Embryonic facial prominence (tissue), 1 donor: ENCODE data around the gene MYH7.

Experiments
- DNase-seq: peaks from one replicate; pipeline ENCODE4 v3.0.0-alpha.2; 2016; ENCODE audit errors: extremely low spot score

MYH7 gene

GRCh38 chr14:23447361-23448350 is 12.2 kb upstream of the MYH7 start:
- DNase-seq = no peak

- DNase-seq = no peak
Measured at GRCh38 chr14:23446291-23446851, 10.9 kb upstream of the MYH7 start.

- no peak for DNase-seq
Measured at GRCh38 chr14:23445773-23446172, 10.3 kb upstream of the MYH7 start.

GRCh38 chr14:23444314-23444713 is 8.9 kb upstream of the MYH7 start:
- no peak for DNase-seq

DNA sequence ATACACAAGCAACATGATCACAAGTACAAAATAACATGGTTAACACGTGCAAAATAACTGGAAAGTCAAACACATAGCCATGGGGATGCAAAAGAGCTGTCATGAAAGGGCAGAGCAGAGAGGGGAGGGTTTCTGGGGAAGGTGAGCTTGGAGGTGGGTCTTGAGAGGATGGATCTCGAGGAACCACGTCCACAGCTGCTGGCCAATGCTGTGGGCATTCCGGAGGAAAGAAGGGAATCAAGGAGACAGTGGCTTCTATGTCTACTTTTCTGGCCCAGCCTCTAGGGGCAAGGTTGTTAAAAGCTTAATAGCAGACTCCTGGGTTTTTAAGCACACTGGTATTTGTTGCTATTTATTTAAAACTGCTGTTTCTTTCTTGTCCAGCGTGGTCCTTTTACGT is 8.4 kb upstream of the MYH7 start:
- no peak for DNase-seq

GRCh38 chr14:23443411-23443812 is 8.0 kb upstream of the MYH7 start:
- DNase-seq = no peak

- no peak for DNase-seq
Measured at GRCh38 chr14:23442721-23443356, 7.4 kb upstream of the MYH7 start.

- DNase-seq = no peak
Measured at GRCh38 chr14:23441076-23441475, 5.6 kb upstream of the MYH7 start.

- DNase-seq = no peak
Measured at GRCh38 chr14:23439107-23439835, 3.8 kb upstream of the MYH7 start.

DNA sequence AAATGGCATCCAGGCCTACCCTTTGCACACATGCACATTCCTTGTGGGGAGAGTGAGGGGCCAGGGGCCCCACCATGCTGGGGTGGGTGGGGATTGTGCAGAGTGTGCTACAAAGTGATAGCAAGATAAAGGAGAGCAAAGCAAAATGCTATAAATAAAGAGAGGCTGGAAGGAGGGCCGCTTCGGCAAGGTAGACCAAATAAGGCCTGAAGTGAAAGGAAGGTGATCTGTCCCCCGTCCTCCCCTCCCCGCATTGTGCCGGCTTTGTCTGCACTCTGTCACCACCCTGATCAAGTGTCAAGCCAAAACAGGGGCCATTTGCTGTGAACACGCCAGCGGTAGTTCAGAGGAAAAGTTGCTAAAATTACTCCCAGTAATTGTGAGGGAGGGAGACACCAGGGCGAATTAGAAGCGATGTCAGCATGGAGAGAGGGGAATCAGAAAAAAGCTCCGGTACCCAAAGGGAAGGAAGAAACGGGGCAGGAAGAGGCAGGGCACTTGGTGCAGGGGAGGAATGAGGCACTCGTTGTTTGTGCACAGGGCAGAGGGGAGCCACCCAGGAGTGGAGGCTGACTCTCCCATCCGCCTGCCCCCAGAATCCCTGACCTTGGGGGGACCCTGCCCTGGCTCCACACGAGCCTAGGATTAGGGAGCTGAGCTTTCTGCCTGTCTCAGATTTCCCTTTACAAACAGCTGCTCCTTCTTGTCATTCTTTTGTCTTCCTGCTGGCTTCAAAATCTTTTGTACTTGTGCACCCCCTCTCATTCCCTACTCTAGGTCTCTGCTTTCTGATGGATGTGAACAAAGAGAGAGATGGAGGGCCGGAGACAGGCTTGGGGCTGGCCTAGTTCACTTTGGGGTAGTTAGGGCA is 2.9 kb upstream of the MYH7 start:
- DNase-seq = peak; percentile 56

DNA sequence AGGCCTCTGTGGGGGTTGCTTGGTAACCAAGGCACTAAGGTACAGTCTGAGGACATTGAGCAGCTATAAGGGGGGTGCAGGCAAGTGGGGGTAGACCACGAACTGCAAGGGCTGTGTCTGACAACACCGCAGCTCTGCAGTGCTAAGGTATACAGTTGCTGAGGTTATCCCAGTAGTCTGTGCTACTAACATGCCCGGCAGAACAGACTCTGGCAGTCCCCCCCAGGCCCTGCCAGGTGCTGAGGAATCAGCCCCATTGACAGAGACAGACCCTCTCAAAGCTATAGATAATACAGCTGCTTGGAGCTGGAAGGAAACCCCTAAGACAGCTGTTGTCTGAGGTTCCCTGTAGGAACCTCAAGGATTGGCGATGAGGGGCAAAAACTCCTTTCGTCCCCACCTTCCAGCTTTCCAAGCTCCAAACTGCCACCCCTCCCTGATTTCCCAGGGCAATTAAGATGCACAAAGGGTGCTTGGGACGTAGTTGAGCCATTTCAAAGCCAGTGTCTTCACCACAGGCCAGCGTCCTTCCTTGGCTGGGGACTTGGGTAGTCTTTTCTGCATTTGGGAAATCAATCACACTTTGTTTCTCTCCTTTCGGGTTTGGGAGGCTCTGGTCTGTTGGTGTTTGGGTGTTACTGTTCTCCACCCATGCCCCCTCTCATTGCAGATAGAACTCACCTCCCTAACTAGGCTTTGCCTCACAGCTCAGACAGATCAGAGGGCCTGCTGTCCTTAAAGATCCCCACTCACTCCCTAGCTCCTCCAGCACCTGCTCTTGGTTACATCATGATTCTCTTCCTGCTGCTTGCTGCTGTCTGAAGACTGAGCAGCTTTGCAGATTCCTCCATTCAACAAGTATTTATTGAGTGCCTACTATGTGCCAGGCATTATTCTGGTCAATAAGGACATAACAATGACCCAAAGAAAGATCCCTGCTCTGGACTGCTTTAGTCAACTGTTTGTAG is 2.0 kb upstream of the MYH7 start:
- DNase-seq = no peak

DNA sequence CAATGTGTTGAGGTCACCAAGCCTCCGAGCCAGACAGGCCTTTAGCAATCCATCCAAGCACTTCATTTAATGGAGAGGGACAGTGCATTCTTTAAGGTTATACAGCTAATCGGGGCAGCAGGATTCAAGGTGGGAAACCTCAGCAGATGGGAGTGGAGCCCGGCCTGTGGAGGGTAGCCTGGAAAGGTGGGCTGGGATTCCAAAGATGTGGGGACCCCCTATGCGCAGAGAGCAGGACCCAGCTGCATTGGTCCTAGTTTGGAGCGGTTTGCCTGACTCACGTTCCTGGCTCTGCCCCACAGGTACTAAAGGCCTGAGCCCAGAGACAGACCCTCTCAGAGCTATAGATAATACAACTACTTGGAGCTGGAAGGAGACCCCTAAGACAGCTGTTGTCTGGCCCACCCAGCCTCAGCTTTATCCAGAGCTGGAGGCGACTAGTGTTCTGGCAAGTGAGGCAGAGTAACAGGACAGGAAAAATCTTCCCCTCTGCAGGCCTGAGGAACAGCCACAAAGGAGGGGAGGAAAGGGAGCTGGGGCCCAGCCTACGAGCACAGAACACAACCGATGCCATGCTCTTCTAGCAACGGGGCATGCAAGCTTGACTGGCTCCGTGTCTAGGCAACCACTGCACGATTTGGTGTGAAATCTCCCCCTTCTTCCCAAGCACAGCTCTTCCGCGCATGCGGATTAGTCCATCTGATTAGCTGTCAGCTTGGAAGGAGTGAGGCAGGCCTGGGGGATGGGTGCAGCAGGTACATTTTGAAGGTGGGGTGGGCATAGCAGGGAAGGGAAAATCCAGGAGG is 1.1 kb upstream of the MYH7 start:
- no peak for DNase-seq

GRCh38 chr14:23434488-23435222 is 805 bp downstream of the MYH7 start:
- no peak for DNase-seq

GRCh38 chr14:23433457-23433856 is 2.0 kb downstream of the MYH7 start:
- DNase-seq = no peak

DNA sequence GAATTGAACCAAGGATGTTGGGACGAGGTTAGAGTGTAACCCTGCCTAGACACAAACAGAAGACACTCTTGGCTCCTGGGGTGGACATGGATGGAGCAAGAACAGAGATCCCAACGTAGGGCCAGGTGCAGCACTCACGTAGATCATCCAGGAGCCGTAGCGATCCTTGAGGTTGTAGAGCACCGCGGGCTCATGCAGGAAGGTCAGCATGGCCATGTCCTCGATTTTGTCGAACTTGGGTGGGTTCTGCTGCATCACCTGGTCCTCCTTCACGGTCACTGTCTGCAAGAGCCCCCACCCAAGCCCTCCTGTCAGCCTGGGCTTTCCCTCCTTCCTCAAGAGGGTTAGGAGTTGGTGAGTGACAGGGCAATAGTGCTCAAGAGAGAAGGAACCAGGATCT is 2.5 kb downstream of the MYH7 start:
- no peak for DNase-seq

DNA sequence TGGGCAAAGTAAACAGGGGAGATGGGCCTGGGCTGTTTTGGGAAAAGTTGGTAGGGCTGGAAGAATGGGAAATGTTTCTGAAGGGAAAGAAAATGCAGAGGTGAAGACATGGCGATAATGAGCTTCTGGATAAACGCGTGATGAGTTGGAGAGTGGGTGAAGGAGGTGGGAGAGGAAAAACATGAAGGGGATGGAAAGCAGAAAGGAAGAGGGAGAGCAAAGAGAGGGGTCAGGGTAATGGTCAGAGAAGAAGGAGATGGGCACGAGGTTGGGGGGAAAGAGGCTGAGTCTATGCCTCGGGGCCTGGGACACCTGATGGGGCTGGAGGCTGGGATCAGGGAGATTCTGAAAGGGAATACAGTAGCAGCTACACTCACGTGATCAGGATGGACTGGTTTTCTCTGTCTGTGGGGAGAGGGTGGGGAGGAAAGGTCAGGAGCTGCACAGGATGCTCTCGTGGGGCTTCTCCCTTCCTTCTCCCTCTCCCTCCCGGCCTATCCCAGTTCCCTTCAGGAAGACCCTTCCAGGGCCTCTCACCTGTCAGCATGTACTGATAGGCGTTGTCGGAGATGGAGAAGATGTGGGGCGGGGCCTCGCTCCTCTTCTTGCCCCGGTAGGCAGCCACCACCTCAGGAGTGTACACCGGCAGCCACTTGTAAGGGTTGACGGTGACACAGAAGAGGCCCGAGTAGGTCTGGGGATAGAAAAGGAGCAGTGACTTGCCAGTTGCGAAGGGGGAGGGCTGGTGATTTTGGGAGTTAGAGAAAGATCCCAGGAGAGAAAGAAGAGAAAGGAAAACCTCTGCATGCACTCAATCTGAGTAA is 3.1 kb downstream of the MYH7 start:
- DNase-seq = no peak

GRCh38 chr14:23431486-23431885 is 4.0 kb downstream of the MYH7 start:
- no peak for DNase-seq

DNA sequence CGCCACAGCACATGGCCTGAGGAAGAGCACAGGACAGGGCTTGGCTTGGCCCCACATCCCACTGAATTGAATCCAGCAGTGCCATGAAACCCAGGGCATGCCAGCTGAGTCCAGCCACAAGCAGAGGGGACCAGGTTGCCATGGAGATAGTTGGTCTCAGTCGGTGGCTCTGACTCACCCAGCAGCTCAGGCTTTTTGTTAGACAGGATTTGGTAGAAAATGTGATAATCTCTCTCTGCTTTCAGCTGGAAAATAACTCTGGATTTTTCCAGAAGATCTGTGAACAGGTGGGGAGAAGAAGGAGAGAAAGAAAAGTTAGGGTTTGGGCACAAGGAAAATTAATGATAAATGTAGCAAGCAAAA is 4.8 kb downstream of the MYH7 start:
- DNase-seq = no peak
